T-helper 2 cell treated with Interferon-gamma antibody and Interleukin-4, amounts not matched to agents 100 ng/mL and 5 ng/mL, for 36 hours (primary cell): ENCODE results near the gene CCNE1. TPM values are rescaled to one million over a fixed set of nuclear protein-coding genes. Genes with fewer than 3 reads are reported as not detected.
"Not testable (repeated sequence)": the region's sequence is repeated elsewhere in the genome, so short reads cannot be mapped to it uniquely, and the experiment has no call there.

Experiments
- intact Hi-C: fragments of 100-400 bp; cut with micrococcal nuclease; formaldehyde crosslinking; loops from one replicate; pipeline ENCODE4 v1.15.1; 2023
- total RNA-seq: library from RNA; stranded (reverse); gene quantifications from 2 replicates; pipeline ENCODE4 v1.2.3, GENCODE V29; 2022

CCNE1 gene
- total RNA-seq, 1 donor from 2014 or later, result 37.1 TPM

- intact Hi-C loops, result no loop called here
Observed at GRCh38 chr19:29785955-29786589, 25.7 kb upstream of the CCNE1 start.

- intact Hi-C loops, result no loop called here
Observed at GRCh38 chr19:29787281-29787680, 24.5 kb upstream of the CCNE1 start.

GRCh38 chr19:29789007-29789406 lies 22.8 kb upstream of the CCNE1 start:
- intact Hi-C loops, result no loop called here

- intact Hi-C loops, result no loop called here
Observed at GRCh38 chr19:29793116-29793727, 18.6 kb upstream of the CCNE1 start.

- intact Hi-C loops, result not testable (repeated sequence)
Observed at GRCh38 chr19:29794490-29794889, 17.3 kb upstream of the CCNE1 start.

- intact Hi-C loops, result no loop called here
Observed at GRCh38 chr19:29795461-29796172, 16.2 kb upstream of the CCNE1 start.

GRCh38 chr19:29796173-29796573 lies 15.6 kb upstream of the CCNE1 start:
- intact Hi-C loops, result no loop called here

- intact Hi-C loops, result no loop called here
Observed at GRCh38 chr19:29798774-29799497, 12.9 kb upstream of the CCNE1 start.

GRCh38 chr19:29800100-29800825 lies 11.5 kb upstream of the CCNE1 start:
- intact Hi-C loops, result no loop called here

GRCh38 chr19:29803951-29804350 lies 7.8 kb upstream of the CCNE1 start:
- intact Hi-C loops, result not testable (repeated sequence)

GRCh38 chr19:29804493-29804892 lies 7.3 kb upstream of the CCNE1 start:
- intact Hi-C loops, result no loop called here

- intact Hi-C loops, result no loop called here
Observed at GRCh38 chr19:29805031-29805965, 6.5 kb upstream of the CCNE1 start.

GRCh38 chr19:29806098-29806866 lies 5.5 kb upstream of the CCNE1 start:
- intact Hi-C loops, result no loop called here

- intact Hi-C loops, result no loop called here
Observed at GRCh38 chr19:29807178-29807577, 4.6 kb upstream of the CCNE1 start.

GRCh38 chr19:29807870-29808405 lies 3.9 kb upstream of the CCNE1 start:
- intact Hi-C loops, result no loop called here

- intact Hi-C loops, result loop anchor here (5.0 kb wide), 1 partner anchor 132 kb away; the partner anchor contains the start of gene URI1
Observed at GRCh38 chr19:29809795-29810503, 1.8 kb upstream of the CCNE1 start.

- intact Hi-C loops, result loop anchor here (5.0 kb wide), 1 partner anchor 132 kb away; the partner anchor contains the start of gene URI1
Observed at GRCh38 chr19:29810504-29810871, 1.3 kb upstream of the CCNE1 start.
